NCI-H2081 (cell line): ENCODE results near the gene GPR42.
A peak's percentile ranks its signal among the peaks of the same experiment; 100 is the strongest.
"Not testable (repeated sequence)": the region's sequence is repeated elsewhere in the genome, so short reads cannot be mapped to it uniquely, and the experiment has no call there.

Source experiments
- DNase-seq, 2 experiments: peaks; one replicate each; lab custom pipeline; 2025; lab: John Stamatoyannopoulos, UW

The GPR42 gene

DNA sequence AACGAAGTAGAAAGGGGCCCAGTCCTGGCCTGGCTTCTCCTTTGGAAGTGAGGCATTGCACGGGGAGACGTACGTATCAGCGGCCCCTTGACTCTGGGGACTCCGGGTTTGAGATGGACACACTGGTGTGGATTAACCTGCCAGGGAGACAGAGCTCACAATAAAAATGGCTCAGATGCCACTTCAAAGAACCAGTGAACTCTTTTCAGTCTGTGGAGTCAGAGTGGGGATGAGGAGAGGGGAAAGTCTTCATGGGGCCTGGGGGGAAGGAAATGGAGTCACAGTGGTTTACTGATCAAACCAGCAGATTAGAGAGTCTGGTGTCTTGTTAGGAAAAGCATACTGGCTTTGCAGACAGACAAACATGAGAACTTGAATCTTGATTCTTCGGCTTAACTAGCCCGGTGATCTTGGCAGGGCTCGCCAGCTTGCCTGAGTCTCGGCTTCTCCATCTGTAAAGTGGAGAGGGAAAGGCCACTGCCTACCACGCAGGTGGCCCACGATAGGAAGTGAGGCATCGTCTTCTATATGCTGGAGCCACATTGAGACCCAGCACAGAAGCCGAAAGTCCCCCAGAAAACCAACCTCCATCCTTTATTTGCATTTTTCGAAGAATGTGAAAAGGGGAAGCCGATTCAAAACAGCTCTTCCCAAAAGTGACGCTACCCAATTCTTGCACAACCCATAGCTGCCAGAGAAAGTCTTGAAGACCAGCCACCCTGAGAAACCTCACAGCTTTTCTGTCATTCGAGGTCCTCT is 23.5 kb upstream of the GPR42 start, which contains the start of gene FFAR1:
FFAR1 (plus strand) TSS at position 732 of the 759 bp plus-strand sequence. CDS start 3,650 bp downstream, outside the sequence.
- DNase-seq = no peak

- no peak for DNase-seq
These were observed 23.0 kb upstream of the GPR42 start for GRCh38 chr19:35347930-35348298.

DNA sequence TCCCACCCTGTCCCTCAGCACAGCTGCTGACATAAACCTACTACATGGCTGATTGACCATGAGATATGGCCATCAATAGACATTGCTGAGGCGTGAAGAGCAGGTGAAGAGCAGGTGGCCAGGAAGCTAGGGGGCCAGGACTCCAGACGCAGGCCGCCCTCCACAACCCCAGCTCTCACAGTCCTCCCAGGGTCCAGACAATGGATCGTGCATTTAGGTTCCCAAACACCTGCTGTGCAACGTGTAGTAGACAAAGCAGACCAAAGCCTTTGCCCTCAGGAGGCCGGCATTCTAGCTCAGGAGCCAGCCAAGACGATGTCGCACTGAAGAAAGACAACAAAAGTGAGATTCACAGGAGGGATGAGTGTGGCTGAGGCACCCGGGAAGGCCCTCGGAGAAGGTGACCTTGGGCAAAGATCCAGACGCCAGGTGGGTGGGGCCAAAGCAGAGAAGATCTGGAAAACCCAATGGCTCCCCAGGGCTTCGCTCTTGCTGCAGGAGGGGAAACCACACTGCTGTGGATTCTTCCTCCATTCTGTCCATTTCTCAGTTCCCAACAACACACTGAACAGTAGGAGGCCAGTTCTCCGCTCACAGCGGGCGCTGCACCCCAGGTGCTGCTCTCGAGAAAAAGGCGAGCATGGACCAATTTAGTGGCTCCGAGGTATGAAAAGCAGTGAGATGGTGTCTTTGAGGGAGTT is 21.8 kb upstream of the GPR42 start:
- DNase-seq = no peak

- DNase-seq = no peak
These were observed 21.0 kb upstream of the GPR42 start for GRCh38 chr19:35349614-35350521.

DNA sequence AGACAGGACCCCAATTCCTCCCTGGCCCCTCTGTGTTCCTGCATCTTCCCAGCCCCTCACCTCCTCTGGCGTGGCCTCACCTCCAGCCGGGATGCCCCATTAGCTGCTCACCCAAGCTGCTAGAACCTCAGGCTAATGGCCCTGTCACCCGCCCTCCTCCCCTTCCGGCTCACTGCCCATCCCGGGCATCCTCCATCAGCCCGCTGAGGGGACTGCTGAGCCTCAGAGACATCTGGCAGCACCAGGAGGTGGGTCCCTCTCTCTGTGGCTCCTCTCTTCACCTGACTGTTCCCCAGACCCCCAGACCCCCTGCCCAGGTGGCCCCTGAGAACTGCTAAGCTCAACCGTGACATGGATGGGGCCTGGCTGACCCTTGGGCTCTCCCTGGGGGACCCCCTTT is 20.3 kb upstream of the GPR42 start:
- DNase-seq = no peak

DNA sequence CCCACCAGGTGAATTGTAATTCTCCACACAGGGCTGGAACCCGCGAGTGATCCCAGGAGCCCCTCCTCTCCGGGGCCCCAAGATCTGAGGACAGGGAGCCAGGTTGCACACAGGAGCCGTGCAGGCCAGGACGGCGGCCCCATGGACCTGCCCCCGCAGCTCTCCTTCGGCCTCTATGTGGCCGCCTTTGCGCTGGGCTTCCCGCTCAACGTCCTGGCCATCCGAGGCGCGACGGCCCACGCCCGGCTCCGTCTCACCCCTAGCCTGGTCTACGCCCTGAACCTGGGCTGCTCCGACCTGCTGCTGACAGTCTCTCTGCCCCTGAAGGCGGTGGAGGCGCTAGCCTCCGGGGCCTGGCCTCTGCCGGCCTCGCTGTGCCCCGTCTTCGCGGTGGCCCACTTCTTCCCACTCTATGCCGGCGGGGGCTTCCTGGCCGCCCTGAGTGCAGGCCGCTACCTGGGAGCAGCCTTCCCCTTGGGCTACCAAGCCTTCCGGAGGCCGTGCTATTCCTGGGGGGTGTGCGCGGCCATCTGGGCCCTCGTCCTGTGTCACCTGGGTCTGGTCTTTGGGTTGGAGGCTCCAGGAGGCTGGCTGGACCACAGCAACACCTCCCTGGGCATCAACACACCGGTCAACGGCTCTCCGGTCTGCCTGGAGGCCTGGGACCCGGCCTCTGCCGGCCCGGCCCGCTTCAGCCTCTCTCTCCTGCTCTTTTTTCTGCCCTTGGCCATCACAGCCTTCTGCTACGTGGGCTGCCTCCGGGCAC is 19.3 kb upstream of the GPR42 start:
- DNase-seq = no peak

- no peak for DNase-seq
These were observed 18.8 kb upstream of the GPR42 start for GRCh38 chr19:35352177-35352447.

GRCh38 chr19:35352448-35353304 is 18.2 kb upstream of the GPR42 start:
- peak; percentile 44 to 67 for DNase-seq

GRCh38 chr19:35353635-35354034 is 17.2 kb upstream of the GPR42 start:
- DNase-seq = no peak

GRCh38 chr19:35354898-35355297 is 16.0 kb upstream of the GPR42 start:
- DNase-seq = no peak

DNA sequence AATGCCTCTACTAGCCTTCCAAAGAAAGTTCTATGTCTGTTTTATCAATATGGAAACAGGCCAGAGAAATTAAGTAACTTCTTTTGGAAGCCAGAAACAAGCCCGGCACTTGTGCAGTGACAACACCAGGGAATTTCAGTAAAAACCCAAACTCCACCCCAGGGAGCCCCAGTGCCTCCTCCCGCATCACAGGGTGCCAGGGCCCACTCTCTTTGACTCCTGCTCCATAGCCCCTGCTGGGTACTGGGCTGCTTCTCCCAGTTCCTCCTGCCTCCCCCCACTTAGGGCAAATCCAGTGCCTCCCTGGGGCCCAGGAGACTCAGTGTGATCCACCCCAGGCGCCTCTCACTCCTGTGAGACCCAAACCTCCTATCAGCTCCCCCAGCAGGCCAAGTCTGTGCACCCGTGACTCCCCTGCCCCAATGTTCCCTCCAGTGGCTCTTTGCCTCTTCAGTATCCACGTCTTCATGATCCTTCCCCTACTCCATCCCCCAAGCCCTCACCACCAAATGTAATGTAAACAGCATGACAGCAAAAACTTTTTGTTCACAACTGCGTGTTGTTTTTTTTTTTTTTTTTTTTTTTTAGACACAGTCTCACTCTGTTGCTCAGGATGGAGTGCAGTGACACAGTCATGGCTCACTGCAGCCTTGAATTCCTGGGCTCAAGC is 14.9 kb upstream of the GPR42 start:
- DNase-seq = no peak

DNA sequence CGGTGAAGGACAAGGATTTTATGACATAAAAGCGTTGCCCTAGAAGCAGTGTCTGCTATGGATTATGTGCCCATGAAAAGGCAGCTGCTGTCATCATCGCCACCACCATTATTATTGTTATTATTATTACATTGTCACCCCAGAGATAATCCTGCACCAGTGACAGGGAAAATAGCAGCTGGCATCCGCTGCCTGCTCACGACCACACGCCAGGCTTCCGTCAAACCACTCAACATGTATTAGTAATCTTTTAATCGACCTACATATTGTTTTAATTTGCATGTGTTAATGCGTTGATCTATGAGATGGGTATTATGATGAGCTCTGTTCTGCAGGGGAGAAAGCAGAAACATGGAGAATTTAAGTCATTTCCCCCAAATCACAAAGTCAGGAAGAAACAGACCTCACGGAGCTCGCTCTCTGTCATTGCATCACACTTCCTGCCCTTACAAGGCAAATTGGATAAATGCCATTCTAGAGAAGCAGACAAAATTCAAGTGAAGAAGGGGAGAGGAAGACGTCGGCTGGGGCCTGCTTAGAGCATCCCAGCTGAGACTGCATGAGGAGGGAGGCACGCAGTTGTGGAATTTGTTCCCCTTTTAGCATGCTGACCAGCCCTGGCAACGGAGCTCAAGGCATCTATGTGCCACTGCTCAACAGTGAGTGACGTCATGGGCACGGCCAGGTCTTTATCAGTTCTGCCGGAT is 12.8 kb upstream of the GPR42 start, which contains the start of gene FFAR3:
FFAR3 (plus strand) TSS at position 594 of the 707 bp plus-strand sequence. CDS start 431 bp downstream, outside the sequence.
- DNase-seq = no peak

DNA sequence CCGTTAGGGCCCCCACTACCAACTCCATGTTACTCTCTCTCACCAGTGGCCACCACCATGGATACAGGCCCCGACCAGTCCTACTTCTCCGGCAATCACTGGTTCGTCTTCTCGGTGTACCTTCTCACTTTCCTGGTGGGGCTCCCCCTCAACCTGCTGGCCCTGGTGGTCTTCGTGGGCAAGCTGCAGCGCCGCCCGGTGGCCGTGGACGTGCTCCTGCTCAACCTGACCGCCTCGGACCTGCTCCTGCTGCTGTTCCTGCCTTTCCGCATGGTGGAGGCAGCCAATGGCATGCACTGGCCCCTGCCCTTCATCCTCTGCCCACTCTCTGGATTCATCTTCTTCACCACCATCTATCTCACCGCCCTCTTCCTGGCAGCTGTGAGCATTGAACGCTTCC is 12.0 kb upstream of the GPR42 start:
- not testable (repeated sequence) for DNase-seq

- not testable (repeated sequence) for DNase-seq
These were observed 11.5 kb upstream of the GPR42 start for GRCh38 chr19:35359395-35359794.

DNA sequence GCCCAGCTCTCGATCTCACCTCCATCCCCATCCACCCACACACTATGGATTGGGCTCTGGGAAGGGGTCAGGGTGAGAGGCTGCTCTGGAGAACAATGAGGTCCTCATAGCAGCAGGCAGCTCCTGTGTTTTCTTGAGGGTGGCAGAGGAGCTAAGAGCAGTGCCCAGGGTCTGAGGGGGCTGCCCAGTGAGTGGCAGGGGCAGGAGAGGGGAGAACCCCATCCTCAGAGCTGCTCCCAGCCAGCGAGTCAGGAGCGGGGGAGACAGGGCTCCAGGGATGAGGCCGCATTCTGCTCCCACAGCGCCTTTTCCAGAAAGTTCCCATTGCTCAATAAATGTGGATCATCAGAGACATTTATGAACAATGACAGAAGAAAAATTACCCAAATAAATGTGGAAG is 10.8 kb upstream of the GPR42 start:
- not testable (repeated sequence) for DNase-seq

DNA sequence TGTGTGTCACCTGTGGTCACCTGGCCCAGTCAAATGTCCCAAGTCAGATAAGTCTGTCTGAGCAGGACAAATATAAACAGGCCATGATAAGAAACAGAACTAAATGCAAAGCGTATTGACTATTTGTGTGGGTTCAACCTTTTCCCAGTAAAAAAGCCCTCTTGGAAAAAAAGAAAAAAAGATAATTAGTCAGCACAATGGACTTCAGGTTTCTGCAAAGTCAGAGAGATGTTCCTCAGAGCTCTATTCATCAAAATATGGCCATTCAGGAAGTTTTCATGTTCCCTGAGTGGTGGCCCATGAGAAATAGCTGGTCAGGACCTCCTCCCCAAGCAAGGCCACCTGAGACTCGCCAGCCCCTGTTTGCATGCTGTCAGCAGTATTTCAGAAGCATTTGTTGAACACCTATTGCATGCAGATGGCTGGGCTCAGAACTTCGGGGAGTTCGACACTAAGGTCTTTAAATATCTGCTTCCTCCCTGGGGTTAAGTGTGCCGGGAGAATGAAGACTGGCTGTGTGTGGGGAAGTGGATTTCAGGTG is 9.9 kb upstream of the GPR42 start:
- no peak for DNase-seq

- DNase-seq = no peak
These were observed 8.4 kb upstream of the GPR42 start for GRCh38 chr19:35362261-35363000.

- DNase-seq = no peak
These were observed 7.8 kb upstream of the GPR42 start for GRCh38 chr19:35363001-35363590.
